GM12878 (cell line): Measurements from ENCODE around the gene GALNTL6. TPM values are rescaled to one million over a fixed set of nuclear protein-coding genes. Genes with fewer than 3 reads are reported as not detected.

ENCODE experiments used
- BCLAF1 ChIP-seq: fragments of 450-650 bp; IDR thresholded peaks from 2 replicates; pipeline ENCODE4 v1.6.1; 2017; ENCODE audit warnings: antibody characterized with exemption, mild to moderate bottlenecking, moderate library complexity
- CUX1 ChIP-seq: IDR thresholded peaks from 2 replicates; pipeline ENCODE4 v1.6.1; 2012; ENCODE audit warnings: improper control_type of control experiment, low read depth, low read length; ENCODE audit not compliant: insufficient replicate concordance
- EP300 ChIP-seq, 2 experiments: fragments of 150-350 bp in 1 of 2; IDR thresholded peaks; 2 replicates each; pipeline ENCODE4 v1.6.1; 2011 to 2012; ENCODE audit warnings: low read depth in 2 of 2, low read length in 2 of 2, borderline replicate concordance in 1 of 2, improper control_type of control experiment in 1 of 2, inconsistent platforms in 1 of 2; ENCODE audit not compliant: control insufficient read depth in 1 of 2
- IRF4 ChIP-seq: IDR thresholded peaks from 2 replicates; pipeline ENCODE4 v1.6.1; 2011; ENCODE audit warnings: low read depth, low read length
- polyA plus RNA-seq, 11 experiments: library from polyadenylated mRNA; depleted of rRNA in 4 of 11; unstranded in 6 of 11; stranded (reverse) in 5 of 11; fragments of >200 nt; fragmentation: Nextera tagmentation in 4 of 11; fragmentation: Illumina TruSeq in 1 of 11; extraction: Ambion mirVana in 4 of 11; extraction: Trizol in 1 of 11; gene quantifications; 1 replicate in 1 of 11; 2 replicates in 10 of 11; pipeline versions ENCODE4 v1.2.1 to v1.2.3, GENCODE V29; 2011 to 2016; ENCODE audit warnings: inconsistent platforms in 2 of 11, missing spikeins in 2 of 11, low read depth in 1 of 11
- total RNA-seq, 4 experiments: library from RNA; depleted of rRNA in 3 of 4; stranded (reverse); fragments of >200 nt in 3 of 4; fragmentation: Illumina TruSeq in 1 of 4; extraction: Trizol in 1 of 4; gene quantifications; 2 replicates each; pipeline versions ENCODE4 v1.2.1 to v1.2.3, GENCODE V29; 2013 to 2021

Gene GALNTL6
- total and polyA plus RNA-seq, 10 of the 15 experiments (the other 5 are each of a cell fraction or from before 2014, with no cell fraction given), result 0.01 to 0.29 TPM; not detected in 8

GRCh38 chr4:173019664-173020063, 1206.5 kb downstream of the GALNTL6 start (continued):
- no peak for TF ChIP-seq CUX1
- TF ChIP-seq BCLAF1, result no peak
- no peak for TF ChIP-seq IRF4
- TF ChIP-seq EP300 (IDR thresholded peaks at IDR 0.05; ENCODE audit: borderline replicate concordance in 1 of 2, control insufficient read depth in 1 of 2, low read depth in 2 of 2, low read length in 2 of 2), result no peak
- TF ChIP-seq, all 136 proteins: peak for 0
